M059J (cell line): Measurements from ENCODE around the gene B3GNT4. TPM values are rescaled to one million over a fixed set of nuclear protein-coding genes. Genes with fewer than 3 reads are reported as not detected.
"Not testable (repeated sequence)": the region's sequence is repeated elsewhere in the genome, so short reads cannot be mapped to it uniquely, and the experiment has no call there.

Experiments used
- DNase-seq: peaks from one replicate; pipeline ENCODE4 v3.0.0-alpha.2; 2012; ENCODE audit warnings: low read depth
- total RNA-seq: library from RNA; depleted of rRNA; stranded (reverse); fragments of >200 nt; shearing (Covaris generic); gene quantifications from 2 replicates; pipeline ENCODE4 v1.2.3, GENCODE V29; 2014; rRNA removed

Gene B3GNT4
- total RNA-seq, 1 experiment from 2014 or later, result 0.15 TPM

DNA sequence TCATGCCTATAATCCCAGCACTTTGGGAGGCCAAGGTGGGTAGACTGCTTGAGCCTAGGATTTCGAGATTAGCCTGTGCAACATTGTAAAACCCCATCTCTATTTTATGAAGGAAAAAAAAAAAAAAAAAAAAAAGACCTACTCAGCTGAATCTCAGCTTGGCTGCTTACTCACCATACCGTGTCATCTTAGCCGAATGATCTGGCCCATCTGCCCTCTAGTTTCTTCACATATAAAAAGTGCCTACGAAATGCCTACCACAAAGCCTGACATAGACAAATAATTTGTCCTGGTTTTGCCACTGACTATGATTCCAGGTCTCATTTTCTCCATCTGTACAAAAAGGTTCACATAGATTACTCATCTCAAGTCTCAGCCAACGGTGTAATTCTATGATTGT lies 12.3 kb downstream of the B3GNT4 start:
- DNase-seq, result no peak

DNA sequence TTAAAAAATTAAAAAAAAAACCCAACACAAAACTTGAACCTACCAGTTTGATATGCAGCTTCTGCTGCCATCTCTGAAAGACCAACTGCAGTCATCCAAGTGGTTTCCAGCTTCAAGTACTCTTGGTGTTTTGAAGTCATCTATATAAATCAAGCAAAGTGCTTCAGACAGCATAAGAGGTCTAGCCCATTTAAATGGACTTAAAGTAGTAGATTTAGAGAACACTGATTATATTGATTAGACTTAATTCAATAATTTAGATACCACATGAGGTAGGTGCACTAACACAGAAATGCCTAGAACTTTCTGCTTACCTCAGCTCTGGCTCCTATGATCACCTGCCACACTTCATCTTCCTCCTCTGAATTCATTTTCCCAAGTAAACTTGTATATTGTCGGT lies 12.9 kb downstream of the B3GNT4 start:
- DNase-seq, result no peak

DNA sequence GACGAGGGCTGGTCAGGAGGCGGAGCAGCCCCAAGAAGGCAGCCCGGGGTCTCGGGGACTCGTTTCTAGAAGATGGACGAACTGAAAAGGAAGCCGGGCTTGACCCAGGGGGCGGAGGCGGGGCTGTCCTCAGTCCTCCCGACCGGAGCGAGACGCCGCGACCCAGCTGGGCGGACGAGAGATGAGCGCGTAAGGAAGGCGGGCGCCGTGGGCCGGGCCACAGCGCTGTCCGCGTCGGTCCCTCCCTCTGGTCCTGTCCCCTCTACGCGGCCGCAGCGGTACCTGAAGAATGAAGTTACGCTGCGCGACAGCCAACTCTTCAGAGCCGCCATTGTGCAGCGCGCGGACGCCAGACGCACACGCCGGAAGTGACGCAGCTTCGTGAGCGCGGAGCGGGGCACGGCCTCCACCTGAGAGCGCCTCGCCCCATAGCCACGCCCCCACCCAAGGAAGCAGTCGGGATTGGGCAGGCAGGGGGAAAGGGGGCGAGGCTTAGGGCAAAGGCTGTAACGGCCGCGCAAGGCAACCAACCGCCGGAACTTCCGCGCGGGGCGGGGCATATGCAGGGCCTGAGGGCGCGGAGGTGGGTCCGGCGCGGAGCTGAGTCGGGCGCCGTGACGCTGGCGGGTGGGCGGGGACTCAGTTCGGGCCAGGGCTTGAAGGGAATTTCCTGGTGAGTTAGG lies 22.3 kb downstream of the B3GNT4 start, which contains the start of gene DIABLO:
Gene DIABLO (minus strand): TSS at position 370 of the 683 bp plus-strand sequence. CDS start 38 bp downstream, at position 332.
- peak; percentile 98 for DNase-seq

DNA sequence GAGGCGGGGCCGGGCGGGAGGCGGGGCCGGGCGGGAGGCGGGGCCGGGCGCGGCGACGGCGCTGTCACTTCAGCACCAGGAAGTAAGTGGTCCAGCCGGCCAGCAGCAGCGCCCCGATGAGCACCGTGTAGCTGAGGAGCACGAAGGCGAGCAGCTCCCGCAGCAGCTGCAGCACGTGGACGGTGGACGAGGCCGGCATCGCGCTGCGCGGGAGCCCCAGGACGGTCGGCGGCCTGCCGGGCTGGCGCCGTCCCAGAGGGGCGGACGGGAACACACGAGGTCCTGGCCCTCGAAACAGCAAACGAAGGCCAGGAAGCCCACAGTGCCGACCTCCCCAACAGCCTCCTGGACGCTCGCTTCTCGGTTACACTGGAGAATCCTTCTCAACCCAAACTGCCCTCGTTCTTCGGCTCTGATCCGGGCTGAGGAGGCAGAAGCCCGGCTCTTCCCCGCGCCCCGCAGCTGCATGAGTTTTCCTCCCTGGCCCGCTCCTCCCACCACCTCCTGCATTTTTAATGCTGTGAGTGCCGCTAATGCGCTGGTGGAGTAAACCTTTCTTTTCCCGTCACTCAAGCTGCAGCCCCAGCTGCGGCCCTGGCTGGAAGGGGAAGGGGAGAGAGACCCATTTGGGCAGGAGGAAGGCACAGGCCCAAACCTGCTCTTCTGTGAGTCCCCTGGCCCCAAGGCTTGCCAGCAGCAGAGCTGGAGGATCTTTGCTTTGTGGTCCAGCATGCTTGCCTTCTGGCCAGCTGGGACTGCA lies 23.0 kb downstream of the B3GNT4 start:
- DNase-seq, result no peak

DNA sequence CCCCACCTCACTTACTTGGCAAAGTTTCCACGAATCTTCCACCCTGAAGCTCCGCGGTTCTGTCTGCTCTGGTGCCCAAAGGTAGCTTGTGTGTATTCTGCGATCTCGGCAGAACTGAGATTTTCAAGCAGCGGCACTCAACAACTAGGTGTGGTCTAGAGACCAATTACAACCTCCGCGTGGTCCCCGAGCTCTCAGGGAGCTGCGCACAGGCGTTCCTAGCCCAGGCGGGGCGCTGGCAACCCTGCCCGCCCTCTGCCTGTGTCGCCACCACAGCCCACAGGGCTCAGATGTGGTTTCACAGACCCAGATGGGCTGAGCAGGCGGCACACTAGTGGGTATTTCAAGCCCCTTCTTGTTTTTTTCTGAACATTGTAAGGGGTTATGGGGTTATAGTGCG lies 23.8 kb downstream of the B3GNT4 start:
- no peak for DNase-seq

DNA sequence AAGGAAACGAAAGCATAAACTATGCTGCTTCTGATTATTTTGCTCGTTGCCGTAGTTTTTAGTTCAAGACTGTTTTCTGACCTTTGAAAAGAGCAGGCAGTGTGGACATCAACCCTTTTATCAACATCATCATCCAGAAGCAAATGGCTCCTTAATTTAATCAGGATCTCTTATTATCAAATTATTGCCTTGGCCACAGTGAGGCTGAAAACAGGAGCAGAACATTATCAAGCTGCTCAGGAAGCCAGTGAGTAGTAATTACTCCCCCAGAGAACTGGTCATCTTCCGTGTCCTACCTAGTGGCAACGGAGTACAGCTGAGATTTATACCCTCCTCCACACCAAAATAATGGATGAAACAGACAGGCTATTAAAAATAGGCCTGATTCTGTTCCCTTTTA lies 24.6 kb downstream of the B3GNT4 start:
- no peak for DNase-seq

DNA sequence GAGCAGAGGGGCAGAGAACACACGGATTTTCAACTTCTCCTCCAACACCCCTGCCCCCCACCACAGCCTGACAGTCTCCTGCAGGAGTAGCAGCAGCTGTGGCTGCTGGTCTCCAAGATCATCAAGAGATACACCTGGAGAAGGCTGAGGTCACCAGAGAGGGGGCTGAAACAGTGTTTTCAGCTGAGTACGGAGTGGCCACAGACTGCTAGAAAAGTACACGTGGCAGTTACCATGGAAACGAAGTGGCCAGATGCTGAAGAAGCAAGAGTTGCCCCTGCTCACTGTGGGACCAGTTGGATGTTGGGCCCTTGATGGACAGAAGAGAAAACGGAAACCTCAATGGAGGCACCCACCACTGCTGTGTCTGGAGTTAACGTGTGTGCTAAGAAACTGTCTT lies 27.3 kb downstream of the B3GNT4 start:
- DNase-seq, result no peak

DNA sequence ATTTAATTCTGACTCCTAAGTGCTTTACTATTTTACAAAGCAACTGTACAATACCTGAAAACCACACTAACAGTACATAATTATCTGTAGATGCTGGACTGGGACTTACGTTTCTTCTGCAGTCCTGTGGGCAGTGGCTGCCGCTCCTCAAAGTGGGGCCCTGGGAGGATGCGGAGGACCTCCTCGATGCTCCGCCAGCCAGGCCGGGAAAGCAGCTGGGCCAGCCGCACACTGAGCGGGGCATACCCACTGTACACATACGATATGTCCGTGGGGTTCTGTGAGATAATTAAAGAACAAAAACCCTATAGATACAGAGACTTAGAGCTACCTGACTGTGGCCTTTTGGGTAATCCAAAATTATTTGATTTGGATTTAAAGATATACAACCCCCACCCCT lies 29.2 kb downstream of the B3GNT4 start:
- no peak for DNase-seq

DNA sequence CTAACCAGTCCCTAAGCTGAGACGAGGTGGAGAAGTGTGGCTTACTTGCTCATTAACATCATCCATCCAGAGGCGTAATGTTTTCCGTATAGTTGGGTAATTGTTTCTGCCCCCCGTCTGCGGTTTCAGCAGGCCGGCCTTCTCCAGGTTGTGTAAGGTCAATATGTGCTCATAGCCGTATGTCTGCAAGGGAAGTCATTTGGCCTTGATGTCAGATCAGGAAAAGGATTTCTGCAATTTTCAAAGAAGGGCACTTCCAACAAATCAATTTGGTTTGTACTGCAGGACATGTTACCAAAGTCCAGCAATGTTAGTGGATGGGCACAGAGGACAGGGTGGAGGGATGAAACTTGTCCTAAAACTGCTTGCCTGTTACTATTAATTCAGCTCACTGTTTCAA lies 32.2 kb downstream of the B3GNT4 start:
- no peak for DNase-seq

DNA sequence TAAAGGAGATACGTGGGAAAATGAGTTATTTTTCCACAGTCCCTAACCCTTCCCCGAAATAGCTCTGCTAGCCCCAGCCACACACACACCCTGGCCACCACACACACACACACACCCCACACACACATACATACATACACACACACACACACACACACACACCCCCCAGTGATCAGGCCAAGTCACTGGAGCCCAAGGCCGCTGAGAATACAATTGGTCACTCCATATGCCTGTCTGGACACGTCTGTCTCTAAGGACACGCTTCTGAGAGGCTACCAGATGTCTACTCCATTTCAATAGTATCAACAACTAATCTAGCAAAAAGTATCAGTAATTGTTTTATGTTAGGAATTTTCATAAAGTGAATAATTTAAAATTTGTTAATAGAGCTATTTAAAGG lies 35.4 kb downstream of the B3GNT4 start:
- no peak for DNase-seq

DNA sequence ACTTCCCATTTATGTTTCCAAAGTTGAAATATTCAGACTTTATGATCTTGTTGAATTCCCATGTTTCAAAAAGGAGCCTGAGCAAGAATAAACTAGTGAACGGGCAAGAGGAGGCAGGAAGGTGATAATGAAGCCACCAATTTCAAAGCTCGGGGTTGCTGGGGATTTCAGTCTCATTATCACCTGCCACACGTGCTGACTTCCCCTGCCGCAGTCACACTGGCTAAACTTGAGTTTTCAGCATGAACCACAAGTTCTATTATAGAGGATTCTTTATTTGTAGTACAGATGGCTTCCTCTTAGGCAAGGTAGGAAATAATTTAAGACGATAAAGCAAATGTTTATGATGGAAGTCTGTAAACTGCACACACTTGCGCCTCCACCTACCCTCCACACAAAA lies 40.5 kb downstream of the B3GNT4 start:
- no peak for DNase-seq

DNA sequence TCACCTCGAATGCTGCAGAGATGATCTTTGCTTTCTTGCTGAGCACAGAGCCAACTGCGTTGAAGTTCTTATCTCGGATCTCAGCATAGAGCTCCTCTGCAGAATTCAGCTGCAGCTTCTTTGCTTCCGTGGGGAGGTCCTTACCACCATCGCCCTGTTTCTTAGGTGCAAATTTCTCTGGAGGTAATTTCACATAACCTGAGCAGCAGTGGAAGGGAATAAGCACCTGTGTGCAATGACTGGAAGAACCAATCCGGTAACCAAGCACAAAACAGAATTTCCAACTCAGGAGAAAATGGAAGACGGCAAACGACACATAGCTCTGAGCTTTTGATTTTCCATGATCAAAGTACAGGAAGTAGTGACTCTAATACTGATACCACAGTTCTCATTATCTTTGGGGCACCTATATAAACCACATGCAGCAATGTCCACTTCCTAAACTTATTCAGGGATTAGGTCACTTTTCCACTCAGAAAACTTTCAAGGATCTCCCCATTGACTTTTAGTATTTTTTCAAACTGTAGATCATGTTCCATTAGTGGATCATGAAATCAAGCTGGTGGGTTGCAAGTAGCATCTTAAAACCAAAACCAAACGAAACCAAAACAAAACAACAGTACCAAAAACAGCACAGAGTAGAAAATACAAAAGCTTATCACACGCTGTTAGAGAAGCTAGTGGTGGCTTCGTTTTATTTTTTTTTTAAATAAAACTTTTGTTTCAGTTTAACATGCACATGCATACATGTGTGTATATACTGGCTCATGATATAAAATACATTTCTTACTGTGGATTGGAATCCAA lies 41.3 kb downstream of the B3GNT4 start:
- DNase-seq, result no peak

DNA sequence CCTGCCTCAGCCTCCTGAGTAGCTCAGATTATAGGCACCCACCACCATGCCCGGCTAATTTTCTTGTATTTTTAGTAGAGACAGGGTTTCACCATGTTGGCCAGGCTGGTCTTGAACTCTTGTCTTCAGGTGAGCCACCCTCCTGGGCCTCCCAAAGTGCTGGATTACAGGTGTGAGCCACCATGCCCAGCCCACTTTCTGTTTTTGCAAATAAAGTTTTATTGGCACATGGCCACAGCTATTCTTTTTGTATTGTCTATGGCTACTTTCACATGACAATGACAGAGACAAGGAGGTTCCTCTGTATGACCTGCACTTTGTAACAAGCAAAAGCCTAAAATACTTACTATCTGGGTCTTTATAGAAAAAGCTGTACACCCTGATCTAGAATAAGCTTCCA lies 42.0 kb downstream of the B3GNT4 start:
- DNase-seq, result no peak

DNA sequence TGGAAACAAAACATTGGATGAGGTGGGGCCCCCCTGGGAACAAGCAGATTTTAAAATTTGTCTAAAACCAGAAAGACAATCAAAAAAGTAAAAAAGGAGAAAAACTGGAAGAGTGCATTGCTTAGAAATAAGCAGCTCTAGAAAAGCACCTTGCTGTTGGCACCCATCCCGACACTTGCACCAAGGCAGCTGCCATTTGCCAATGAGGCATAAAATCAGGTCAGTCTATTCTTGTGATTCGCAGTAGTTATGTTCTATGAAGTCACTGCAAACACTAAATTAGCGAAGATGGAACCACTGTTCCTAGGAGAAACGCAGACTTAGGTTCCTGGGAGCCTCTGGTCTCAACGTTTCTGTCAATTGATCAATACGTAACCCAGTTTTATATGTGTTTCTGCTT lies 46.5 kb downstream of the B3GNT4 start:
- no peak for DNase-seq

DNA sequence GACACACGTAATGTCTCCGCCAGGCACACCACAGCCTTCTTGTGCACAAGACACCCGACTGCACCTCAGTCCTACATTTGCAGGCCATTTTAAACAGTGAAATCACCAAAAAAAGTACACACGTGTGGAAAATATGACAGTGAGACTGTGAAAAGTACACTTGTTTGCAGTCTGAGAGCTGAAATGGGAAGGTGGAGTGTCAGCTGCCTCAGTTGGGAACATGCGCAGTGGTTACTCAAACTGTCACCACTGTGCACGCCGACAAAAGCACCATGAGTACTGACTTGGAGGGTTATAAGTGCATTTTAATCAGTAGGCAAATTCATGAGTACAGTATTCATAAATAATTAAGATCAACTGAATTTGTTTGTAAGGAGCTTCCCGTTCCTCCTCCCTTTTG lies 47.0 kb downstream of the B3GNT4 start:
- DNase-seq, result no peak

DNA sequence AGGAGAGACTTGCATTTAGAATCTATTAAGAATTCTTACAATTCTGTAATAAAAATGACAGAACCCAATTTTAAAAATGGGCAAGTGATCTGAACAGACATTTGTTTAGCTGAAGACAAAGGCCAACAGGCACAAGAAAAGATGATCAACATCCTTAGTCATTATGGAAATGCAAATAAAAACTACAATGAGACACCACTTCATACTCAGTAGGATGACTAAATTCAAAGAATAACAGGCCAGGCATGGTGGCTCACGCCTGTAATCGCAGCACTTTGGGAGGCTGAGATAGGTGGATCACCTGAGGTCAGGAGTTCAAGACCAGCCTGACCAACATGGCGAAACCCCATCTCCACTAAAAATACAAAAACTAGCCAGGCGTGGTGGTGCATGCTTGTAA lies 55.0 kb downstream of the B3GNT4 start:
- not testable (repeated sequence) for DNase-seq

Other genes with a start within 250 kb of the B3GNT4 start
- gene BCL7A, start 181.8 kb upstream of the B3GNT4 start, total RNA-seq, result 3.9 and 4.0 TPM in 2 replicates
- gene MLXIP, start 125.0 kb upstream of the B3GNT4 start, total RNA-seq, result 3.2 and 7.7 TPM in 2 replicates
- not detected in 2 replicates for gene IL31, start 29.5 kb upstream of the B3GNT4 start, total RNA-seq
- gene LRRC43, start 20.6 kb upstream of the B3GNT4 start, total RNA-seq, result not detected in 2 replicates
- 107 and 122 TPM in 2 replicates for gene DIABLO, start 22.3 kb downstream of the B3GNT4 start, total RNA-seq
- gene VPS33A, start 62.8 kb downstream of the B3GNT4 start, total RNA-seq, result 20.5 and 26.2 TPM in 2 replicates
- gene CLIP1, start 219.0 kb downstream of the B3GNT4 start, total RNA-seq, result 20.4 and 33.3 TPM in 2 replicates